Pancreas (tissue), 10 donors: ENCODE results near the gene BORCS8. TPM values are rescaled to one million over a fixed set of nuclear protein-coding genes. Genes with fewer than 3 reads are reported as not detected.

Experiments
- ATAC-seq, 4 donors: fragments of 200-7000 bp; cut with Tn5 transposase; one replicate each; pipeline versions ENCODE4 v1.8.0 to v1.9.1; 2020; ENCODE audit warnings: mild to moderate bottlenecking in 4 of 4, moderate library complexity in 4 of 4
- DNase-seq, 6 donors: peaks; one replicate each; pipeline ENCODE4 v3.0.0-alpha.2; 2020
- FAIRE-seq: peaks from 2 replicates; lab custom pipeline; 2012; peaks lifted over from hg19 to GRCh38; lab: Jason Lieb, UNC
- H3K27ac ChIP-seq, 4 donors: fragments of 200-600 bp; sonication (generic); 1 replicate in 3 of 4; 2 replicates in 1 of 4; pipeline versions ENCODE4 v1.5.0 to v1.8.0; 2020
- H3K27me3 ChIP-seq, 4 donors: fragments of 200-600 bp; one replicate each; pipeline ENCODE4 v1.8.0; 2021
- H3K36me3 ChIP-seq, 3 donors: fragments of 200-600 bp; sonication (generic) in 1 of 3; one replicate each; pipeline versions ENCODE4 v1.5.0 to v1.8.0; 2020 to 2021
- H3K4me1 ChIP-seq, 3 donors: fragments of 200-600 bp; one replicate each; pipeline ENCODE4 v1.8.0; 2021
- H3K4me3 ChIP-seq, 4 donors: fragments of 200-600 bp; sonication (generic) in 2 of 4; one replicate each; pipeline versions ENCODE4 v1.5.0 to v1.8.0; 2020 to 2021
- H3K9me3 ChIP-seq, 4 donors: fragments of 200-600 bp; one replicate each; pipeline ENCODE4 v1.8.0; 2021
- WGBS, 2 donors: extraction: QIAGEN DNeasy Blood & Tissue Kit; methylation state at CpG; one replicate each; pipeline ENCODE4 v1.1.7; 2013; 5-methylcytosine and 5-hydroxymethylcytosine counted together
- intact Hi-C, 3 donors: fragments of 100-400 bp; cut with DNase I; formaldehyde crosslinking; loops; one replicate each; pipeline versions ENCODE4 v1.11.1 to v1.14.2; 2022
- polyA plus RNA-seq, 2 donors: library from polyadenylated mRNA; stranded (reverse); fragments of 200-250 nt; gene quantifications; one replicate each; pipeline ENCODE4 v1.2.3, GENCODE V29; 2013
- total RNA-seq, 6 donors: library from RNA; stranded (reverse); fragmentation: NEBNext Ultra II Directional in 4 of 6; extraction: Animal tissue kit (Norgen Biotek cat#: 25700) in 4 of 6; gene quantifications; one replicate each; pipeline versions ENCODE4 v1.2.1 to v1.2.4, GENCODE V29; 2021 to 2023
- TF ChIP-seq, protein P1 (sequence below), 4 donors: fragments of 200-600 bp; sonication (generic) in 3 of 4; IDR thresholded peaks; one replicate each; pipeline versions ENCODE4 v1.5.0 to v1.8.0; 2021; ENCODE audit warnings: antibody characterized with exemption in 4 of 4
- donor health status: healthy with polysubstance abuse.
- donor health status: DM: no; HTN: no; CAD: no; lungs with moderate emphysema.
- donor health status: DM: no; HTN: no; CAD: no.
- donor health status: control.
- donor health status: control.
- donor health status: Bipolar disorder and iron deficiency.
- donor health status: DM: yes; HTN: yes; CAD: no.
- donor health status: DM: no; HTN: no; CAD: no.
- donor health status: DM: no; HTN: no; CAD: no.
- donor health status: DM: yes; HTN: yes; CAD: no.

BORCS8 gene
- total and polyA plus RNA-seq, 8 donors = 7.2 to 28.9 (median 10.9) TPM

DNA sequence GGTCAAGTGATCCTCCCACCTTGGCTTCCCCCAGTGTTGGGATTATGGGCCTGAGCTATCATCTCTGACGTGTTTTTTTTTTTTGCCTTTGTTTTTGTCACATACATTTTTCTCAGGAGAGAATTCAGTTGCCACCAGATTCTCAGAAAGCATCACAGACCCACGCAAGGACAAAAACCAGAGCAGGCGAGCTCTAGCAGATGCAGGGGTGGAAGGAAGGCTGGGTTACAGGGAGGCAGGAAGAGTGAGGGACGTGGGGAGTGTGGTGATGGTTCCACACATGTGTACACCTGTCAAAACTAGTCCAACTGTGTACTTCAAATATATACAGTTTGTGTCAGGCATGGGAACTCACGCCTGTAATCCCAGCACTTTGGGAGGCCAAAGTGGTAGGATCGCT is 58.0 kb downstream of the BORCS8 start:
- Histone ChIP-seq H3K4me1 (peaks cover 0 to 6% (median 0%) of the 10 kb centered on the region in 3 donors), H3K4me3 (no peak overlapping the region), H3K27ac (no peak overlapping the region), H3K27me3 (no peaks in the 10 kb centered on the region), H3K9me3 (no peaks in the 10 kb centered on the region), H3K36me3 (no peaks in the 10 kb centered on the region)
- intact Hi-C loops = loop anchor here in 1 of 3 donors (10.0 kb wide), 1 partner anchor 79 kb away; no protein-coding TSS in a partner anchor
- WGBS, 2 donors = 87 to 91% methylated on average over 6 of the region's 6 CpGs
- TF ChIP-seq, protein P1, sequence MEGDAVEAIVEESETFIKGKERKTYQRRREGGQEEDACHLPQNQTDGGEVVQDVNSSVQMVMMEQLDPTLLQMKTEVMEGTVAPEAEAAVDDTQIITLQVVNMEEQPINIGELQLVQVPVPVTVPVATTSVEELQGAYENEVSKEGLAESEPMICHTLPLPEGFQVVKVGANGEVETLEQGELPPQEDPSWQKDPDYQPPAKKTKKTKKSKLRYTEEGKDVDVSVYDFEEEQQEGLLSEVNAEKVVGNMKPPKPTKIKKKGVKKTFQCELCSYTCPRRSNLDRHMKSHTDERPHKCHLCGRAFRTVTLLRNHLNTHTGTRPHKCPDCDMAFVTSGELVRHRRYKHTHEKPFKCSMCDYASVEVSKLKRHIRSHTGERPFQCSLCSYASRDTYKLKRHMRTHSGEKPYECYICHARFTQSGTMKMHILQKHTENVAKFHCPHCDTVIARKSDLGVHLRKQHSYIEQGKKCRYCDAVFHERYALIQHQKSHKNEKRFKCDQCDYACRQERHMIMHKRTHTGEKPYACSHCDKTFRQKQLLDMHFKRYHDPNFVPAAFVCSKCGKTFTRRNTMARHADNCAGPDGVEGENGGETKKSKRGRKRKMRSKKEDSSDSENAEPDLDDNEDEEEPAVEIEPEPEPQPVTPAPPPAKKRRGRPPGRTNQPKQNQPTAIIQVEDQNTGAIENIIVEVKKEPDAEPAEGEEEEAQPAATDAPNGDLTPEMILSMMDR (IDR thresholded peaks at IDR 0.05) = no peak
- FAIRE-seq (no peak), DNase-seq (no peak), ATAC-seq (no peak)

DNA sequence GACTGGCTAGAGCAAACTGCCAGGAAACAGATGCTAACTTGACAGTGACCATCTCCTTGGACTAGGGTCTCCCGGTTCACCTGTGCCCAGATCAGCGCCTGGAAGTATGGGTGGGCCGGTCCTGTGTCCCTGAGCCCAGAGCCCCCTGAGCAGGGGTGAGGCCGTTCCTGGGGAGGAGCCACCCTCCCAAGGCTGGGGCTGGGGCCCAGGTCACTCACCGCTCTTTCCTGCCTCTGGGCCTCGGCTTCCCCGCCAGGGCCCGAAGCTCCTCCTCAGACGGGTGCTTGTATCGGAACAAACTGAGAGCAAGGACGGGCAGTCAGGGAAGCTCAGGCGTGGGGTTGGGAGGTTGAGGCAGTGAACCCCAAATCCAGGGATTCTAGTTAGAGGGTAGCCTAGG is 59.0 kb downstream of the BORCS8 start:
- no peaks in the 10 kb centered on the region for H3K27me3 ChIP-seq
- no peak overlapping the region for H3K27ac ChIP-seq
- DNase-seq = no peak
- TF ChIP-seq, protein P1 (IDR thresholded peaks at IDR 0.05) = no peak
- H3K4me1 ChIP-seq = peaks cover 0 to 6% (median 0%) of the 10 kb centered on the region in 3 donors
- intact Hi-C loops = loop anchor here in 1 of 3 donors (10.0 kb wide), 1 partner anchor 78 kb away; no protein-coding TSS in a partner anchor
- ATAC-seq = no peak
- FAIRE-seq = no peak
- H3K36me3 ChIP-seq = no peaks in the 10 kb centered on the region
- WGBS, 2 donors = 97% methylated on average over 12 of the region's 12 CpGs
- H3K9me3 ChIP-seq = no peaks in the 10 kb centered on the region
- H3K4me3 ChIP-seq = no peak overlapping the region

DNA sequence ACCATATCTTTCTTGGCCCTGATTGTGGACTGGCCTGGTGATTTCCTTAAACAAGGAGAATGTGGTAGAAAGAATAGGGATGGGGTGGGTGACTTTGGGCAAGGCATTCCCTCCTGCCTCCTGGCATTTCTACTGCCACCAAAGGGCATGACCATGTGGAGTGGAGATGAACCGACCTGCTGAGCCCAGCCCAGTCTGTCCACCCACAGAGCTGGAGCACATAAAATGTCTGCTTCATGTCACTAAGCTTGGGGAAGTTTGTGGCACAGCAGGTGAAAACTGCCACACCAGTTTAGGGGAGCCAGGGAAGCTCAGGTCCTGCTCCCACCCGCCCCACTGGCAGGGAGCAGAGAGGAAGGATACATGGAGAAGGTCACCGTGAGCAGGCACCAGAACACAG is 60.0 kb downstream of the BORCS8 start:
- DNase-seq (no peak), ATAC-seq (no peak), FAIRE-seq (no peak)
- Histone ChIP-seq H3K27ac (no peak overlapping the region), H3K4me3 (no peak overlapping the region), H3K27me3 (no peaks in the 10 kb centered on the region), H3K9me3 (no peaks in the 10 kb centered on the region), H3K36me3 (no peaks in the 10 kb centered on the region), H3K4me1 (no peaks in the 10 kb centered on the region)
- WGBS, 2 donors = 85 to 96% methylated on average over 3 of the region's 3 CpGs
- intact Hi-C loops = loop anchor here in 1 of 3 donors (10.0 kb wide), 1 partner anchor 77 kb away; no protein-coding TSS in a partner anchor
- TF ChIP-seq, protein P1 (IDR thresholded peaks at IDR 0.05) = no peak

Other genes starting within 250 kb of the BORCS8 start
- 10 to 100 TPM; 15.4 to 38.3 (median 23.9) TPM for gene SUGP2, start 158.6 kb downstream of the BORCS8 start, total RNA-seq
- 10 to 100 TPM; 60.4 to 60.6 TPM for gene SUGP2, start 158.6 kb downstream of the BORCS8 start, polyA plus RNA-seq
- gene ARMC6, start 158.5 kb downstream of the BORCS8 start, total RNA-seq = 1 to 10 TPM; 3.1 to 8.8 (median 7.0) TPM
- gene ARMC6, start 158.5 kb downstream of the BORCS8 start, polyA plus RNA-seq = 10 to 100 TPM; 16.6 to 18.3 TPM
- gene SLC25A42, start 128.2 kb downstream of the BORCS8 start, total RNA-seq = 1 to 10 TPM; 3.9 to 8.6 (median 5.7) TPM
- 1 to 10 TPM; 7.4 to 8.7 TPM for gene SLC25A42, start 128.2 kb downstream of the BORCS8 start, polyA plus RNA-seq
- gene TMEM161A, start 53.7 kb downstream of the BORCS8 start, total RNA-seq = 10 to 100 TPM; 10.5 to 14.6 (median 11.7) TPM
- 10 to 100 TPM; 35.2 to 35.6 TPM for gene TMEM161A, start 53.7 kb downstream of the BORCS8 start, polyA plus RNA-seq
- 1 to 10 TPM in 2 of 6 donors, under 1 TPM in 4; 0.34 to 1.5 (median 0.89) TPM for gene MEF2B, start 21.9 kb downstream of the BORCS8 start, total RNA-seq
- gene MEF2B, start 21.9 kb downstream of the BORCS8 start, polyA plus RNA-seq = 1 to 10 TPM; 1.7 to 2.8 TPM
- 10 to 100 TPM; 21.0 to 40.4 (median 30.8) TPM for gene RFXANK, start 106 bp upstream of the BORCS8 start, total RNA-seq
- gene RFXANK, start 106 bp upstream of the BORCS8 start, polyA plus RNA-seq = 100 to 1,000 TPM in 1 of 2 donors, 10 to 100 TPM in 1; 83.1 to 111 TPM
- gene NR2C2AP, start 11.3 kb upstream of the BORCS8 start, total RNA-seq = 1 to 10 TPM; 6.8 to 9.8 (median 8.3) TPM
- 10 to 100 TPM; 15.7 to 19.1 TPM for gene NR2C2AP, start 11.3 kb upstream of the BORCS8 start, polyA plus RNA-seq
- gene NCAN, start 19.8 kb upstream of the BORCS8 start, total RNA-seq = under 1 TPM in 3 of 6 donors, not detected in 3; 0.04 to 0.13 (median 0.06) TPM
- gene NCAN, start 19.8 kb upstream of the BORCS8 start, polyA plus RNA-seq = under 1 TPM; 0.04 to 0.12 TPM
- under 1 TPM in 5 of 6 donors, not detected in 1; 0.08 to 0.50 (median 0.23) TPM for gene TM6SF2, start 81.1 kb upstream of the BORCS8 start, total RNA-seq
- 1 to 10 TPM; 1.5 to 1.6 TPM for gene TM6SF2, start 81.1 kb upstream of the BORCS8 start, polyA plus RNA-seq
- 10 to 100 TPM; 14.6 to 24.6 (median 18.2) TPM for gene SUGP1, start 128.4 kb upstream of the BORCS8 start, total RNA-seq
- gene SUGP1, start 128.4 kb upstream of the BORCS8 start, polyA plus RNA-seq = 10 to 100 TPM; 42.8 to 50.3 TPM
- gene MAU2, start 128.7 kb upstream of the BORCS8 start, total RNA-seq = 10 to 100 TPM; 22.6 to 38.8 (median 26.7) TPM
- gene MAU2, start 128.7 kb upstream of the BORCS8 start, polyA plus RNA-seq = 10 to 100 TPM; 32.3 to 36.2 TPM
- gene GATAD2A, start 213.5 kb upstream of the BORCS8 start, total RNA-seq = 10 to 100 TPM; 31.4 to 51.8 (median 41.8) TPM
- 10 to 100 TPM; 11.9 to 13.1 TPM for gene GATAD2A, start 213.5 kb upstream of the BORCS8 start, polyA plus RNA-seq